ENCODE results near the gene COG5. TPM values are rescaled to one million over a fixed set of nuclear protein-coding genes. Genes with fewer than 3 reads are reported as not detected.

COG5 gene
- total RNA-seq, 1 experiment from 2014 or later = 28.8 TPM

DNA sequence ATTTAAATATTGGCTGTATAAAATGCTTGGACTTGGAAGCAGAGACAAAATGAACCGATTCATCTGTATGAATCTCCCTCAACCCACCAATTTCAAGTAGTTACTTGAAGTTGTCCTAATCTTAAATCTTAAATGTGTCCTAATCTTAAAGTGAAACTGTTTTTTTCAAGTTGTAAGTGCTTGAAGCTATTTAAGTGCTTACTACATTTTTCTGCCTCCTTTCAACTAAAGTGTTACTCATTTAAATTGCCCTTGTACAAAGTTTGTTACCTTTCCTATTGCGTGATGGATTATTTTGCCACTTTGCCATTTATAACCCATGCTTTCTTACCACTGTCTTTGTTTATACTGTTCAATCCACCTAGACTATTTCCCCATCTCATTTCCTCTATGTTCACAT, 19.2 kb upstream of the COG5 start:
- DNase-seq (ENCODE audit: low read depth, low spot score) = no peak
- in situ Hi-C loops (cut with HindIII; ENCODE audit: low pct_unique_long_range_greater_than_20kb, low sequenced_read_pairs) = no loop called here

GRCh38 chr7:107581387-107582013, 17.8 kb upstream of the COG5 start:
- in situ Hi-C loops (cut with HindIII; ENCODE audit: low pct_unique_long_range_greater_than_20kb, low sequenced_read_pairs) = no loop called here

GRCh38 chr7:107580716-107581383, 17.1 kb upstream of the COG5 start:
- no peak for DNase-seq (ENCODE audit: low read depth, low spot score)
- in situ Hi-C loops (cut with HindIII; ENCODE audit: low pct_unique_long_range_greater_than_20kb, low sequenced_read_pairs) = no loop called here

More at GRCh38 chr7:107581387-107582013, 17.8 kb upstream of the COG5 start:
- no peak for DNase-seq (ENCODE audit: low read depth, low spot score)

- peak; percentile 79 for DNase-seq (ENCODE audit: low read depth, low spot score)
- in situ Hi-C loops (cut with HindIII; ENCODE audit: low pct_unique_long_range_greater_than_20kb, low sequenced_read_pairs) = no loop called here
Observed at GRCh38 chr7:107579885-107580715, 16.4 kb upstream of the COG5 start, which contains the start of gene BCAP29. TSS of gene BCAP29 (plus strand) at chr7:107580246. CDS start at chr7:107580773, 527 bp downstream.

DNA sequence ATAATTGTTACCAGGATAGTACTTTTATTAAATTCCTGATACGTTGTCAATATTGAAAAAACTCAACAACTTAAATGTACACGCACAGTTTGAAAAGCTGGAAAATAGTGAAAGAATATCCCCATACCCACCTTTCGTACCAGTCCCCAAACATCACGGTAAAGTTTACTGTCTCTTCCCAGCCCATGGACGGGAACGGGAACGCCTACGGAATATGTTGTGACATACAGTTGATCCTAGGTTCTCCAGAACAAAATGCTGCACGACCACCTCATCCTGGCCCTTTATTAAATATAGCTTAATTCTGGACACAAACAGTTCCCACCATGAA, 15.8 kb upstream of the COG5 start:
- in situ Hi-C loops (cut with HindIII; ENCODE audit: low pct_unique_long_range_greater_than_20kb, low sequenced_read_pairs) = no loop called here
- no peak for DNase-seq (ENCODE audit: low read depth, low spot score)

- in situ Hi-C loops (cut with HindIII; ENCODE audit: low pct_unique_long_range_greater_than_20kb, low sequenced_read_pairs) = no loop called here
Observed at GRCh38 chr7:107573537-107573936, 9.8 kb upstream of the COG5 start.

DNA sequence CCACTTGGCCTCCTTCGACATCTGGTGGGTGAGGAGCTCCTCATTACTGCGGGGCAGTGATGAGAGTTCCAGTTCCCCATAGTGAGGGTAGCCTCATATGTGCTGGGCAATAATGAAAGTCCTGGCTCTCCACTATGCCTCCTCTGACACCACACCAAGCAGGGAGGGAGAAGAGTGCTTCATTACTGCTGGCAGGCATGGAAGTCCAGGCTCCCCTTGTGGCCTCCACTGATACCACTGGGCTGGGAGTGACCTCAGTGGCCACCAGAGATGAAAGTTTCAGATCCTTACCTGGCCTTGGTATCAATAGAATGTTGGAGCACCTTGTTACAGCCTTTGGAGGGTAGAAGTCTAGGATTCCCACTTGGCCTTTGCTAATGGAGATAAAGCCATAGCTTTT, 6.6 kb upstream of the COG5 start:
- in situ Hi-C loops (cut with HindIII; ENCODE audit: low pct_unique_long_range_greater_than_20kb, low sequenced_read_pairs) = no loop called here
- DNase-seq (ENCODE audit: low read depth, low spot score) = no peak

More at GRCh38 chr7:107573537-107573936, 9.8 kb upstream of the COG5 start:
- no peak for DNase-seq (ENCODE audit: low read depth, low spot score)

- in situ Hi-C loops (cut with HindIII; ENCODE audit: low pct_unique_long_range_greater_than_20kb, low sequenced_read_pairs) = no loop called here
- DNase-seq (ENCODE audit: low read depth, low spot score) = peak; percentile 44
Observed at GRCh38 chr7:107564553-107565298, 1.0 kb upstream of the COG5 start.

DNA sequence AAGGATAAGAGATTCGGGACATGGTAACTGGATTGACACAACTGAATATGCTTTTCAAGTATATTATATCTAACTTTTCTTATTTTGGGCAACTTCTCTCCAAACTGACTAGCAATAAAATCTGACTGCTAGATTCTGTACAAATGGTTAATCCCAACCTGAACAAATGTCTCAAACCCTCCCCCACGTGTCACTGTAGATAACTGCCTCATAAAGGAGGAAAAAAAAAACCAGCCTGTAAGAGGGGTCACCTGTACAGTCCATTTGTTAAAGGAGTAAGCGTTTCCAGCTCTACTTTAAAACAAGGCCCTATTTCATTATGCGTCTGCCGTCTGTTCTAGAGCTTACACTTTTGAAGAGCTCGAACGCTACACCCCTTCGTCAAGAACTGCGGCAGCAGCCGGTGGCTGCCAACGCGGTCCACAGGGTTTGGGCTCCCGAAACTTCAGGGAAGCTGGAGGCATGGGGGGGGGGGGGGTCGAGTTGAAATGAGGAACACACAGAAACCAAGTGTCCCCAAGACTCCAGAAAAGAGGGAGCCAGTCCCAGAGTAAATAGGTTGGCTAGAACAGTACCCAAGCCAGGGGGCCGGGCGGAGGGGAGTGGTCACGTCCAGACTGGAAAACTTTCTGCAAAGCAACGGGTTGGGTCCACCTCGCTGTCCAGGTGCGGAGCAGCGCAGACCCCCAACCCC, 492 bp downstream of the COG5 start:
- no peak for DNase-seq (ENCODE audit: low read depth, low spot score)
- in situ Hi-C loops (cut with HindIII; ENCODE audit: low pct_unique_long_range_greater_than_20kb, low sequenced_read_pairs) = no loop called here

DNA sequence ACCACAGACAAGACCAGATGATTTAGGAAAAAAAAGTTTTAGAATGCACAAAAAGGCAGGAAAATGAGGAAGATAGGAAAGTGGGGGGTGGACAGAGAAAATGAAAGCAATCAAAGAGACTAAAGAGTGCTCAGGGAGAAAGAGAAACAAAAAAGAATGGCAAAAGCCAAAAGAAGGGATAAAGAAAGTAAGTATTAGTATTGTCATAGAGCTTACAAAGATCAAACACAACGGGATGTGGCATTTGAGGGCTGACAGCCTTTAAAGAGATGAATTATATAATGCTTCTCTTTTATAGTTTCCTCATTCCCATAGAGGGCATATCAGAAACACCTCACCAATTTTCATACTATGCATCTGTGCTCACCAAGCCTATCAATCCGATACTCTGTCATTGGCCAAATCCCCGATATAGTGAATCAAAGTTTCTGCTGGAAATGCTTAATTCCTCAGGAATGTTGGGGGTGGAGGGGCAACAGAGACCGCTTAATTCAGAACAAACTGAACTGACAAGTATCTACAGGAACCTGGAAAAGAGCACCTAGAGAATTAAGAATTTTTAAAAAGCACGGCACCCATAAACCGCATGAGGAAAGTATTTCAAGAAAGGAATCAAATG, 2.7 kb downstream of the COG5 start:
- in situ Hi-C loops (cut with HindIII; ENCODE audit: low pct_unique_long_range_greater_than_20kb, low sequenced_read_pairs) = no loop called here

DNA sequence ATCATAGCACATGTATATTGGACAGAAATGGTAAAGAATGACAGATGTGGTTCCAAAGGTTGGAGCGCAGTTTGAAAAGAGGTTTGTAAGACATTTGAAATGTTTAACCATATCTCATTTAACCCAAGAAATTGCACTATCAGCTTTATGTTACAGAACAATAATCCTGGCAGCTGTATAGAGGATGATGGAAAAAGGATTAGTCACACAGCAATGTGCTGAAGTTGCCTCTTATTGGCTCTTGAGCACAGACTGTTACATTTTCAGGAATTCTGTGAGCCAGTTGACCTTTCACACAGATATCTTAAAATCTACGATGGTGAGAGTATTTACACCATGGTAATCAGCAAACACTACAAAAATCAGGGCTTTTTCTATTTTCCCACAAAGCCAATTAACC, 3.9 kb downstream of the COG5 start:
- DNase-seq (ENCODE audit: low read depth, low spot score) = no peak
- in situ Hi-C loops (cut with HindIII; ENCODE audit: low pct_unique_long_range_greater_than_20kb, low sequenced_read_pairs) = no loop called here

More for the DNA sequence above, 2.7 kb downstream of the COG5 start:
- DNase-seq (ENCODE audit: low read depth, low spot score) = no peak

DNA sequence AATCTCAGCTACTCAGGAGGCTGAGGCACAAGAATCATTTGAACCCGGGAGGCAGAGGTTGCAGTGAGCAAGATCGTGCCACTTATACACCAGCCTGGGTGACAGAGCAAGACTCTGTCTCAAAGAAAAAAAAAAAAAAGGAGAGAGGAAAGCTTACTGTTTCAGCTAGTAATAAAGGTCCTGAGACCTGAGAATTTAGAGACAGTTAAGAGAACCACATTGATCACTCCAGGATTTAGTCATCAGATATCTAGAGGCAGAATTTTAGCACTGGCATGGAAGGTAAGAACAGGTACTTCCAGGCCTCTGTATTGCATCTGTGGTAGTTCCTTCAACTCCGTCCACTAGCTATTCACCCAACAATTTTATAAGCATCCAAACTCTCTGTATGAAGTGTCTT, 7.8 kb downstream of the COG5 start:
- DNase-seq (ENCODE audit: low read depth, low spot score) = no peak

DNA sequence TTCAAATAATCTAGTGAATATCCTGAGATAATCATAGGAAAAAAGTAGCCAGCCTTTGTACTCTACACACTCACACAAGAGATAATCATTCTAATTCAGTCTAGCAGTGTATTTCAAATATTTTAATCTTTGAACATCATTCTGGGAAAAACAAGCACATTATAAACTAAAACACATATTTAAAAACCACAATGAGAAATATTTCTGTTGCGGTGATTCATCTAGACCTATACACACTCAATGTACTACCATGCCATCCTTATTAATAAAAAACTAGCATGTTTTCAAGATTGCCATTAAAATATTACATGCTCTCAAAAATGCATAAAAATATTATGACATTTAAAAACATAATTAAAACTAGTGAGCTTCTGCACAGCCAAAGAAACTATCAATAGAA, 11.8 kb downstream of the COG5 start:
- no peak for DNase-seq (ENCODE audit: low read depth, low spot score)
- in situ Hi-C loops (cut with HindIII; ENCODE audit: low pct_unique_long_range_greater_than_20kb, low sequenced_read_pairs) = no loop called here

More for the DNA sequence above, 7.8 kb downstream of the COG5 start:
- in situ Hi-C loops (cut with HindIII; ENCODE audit: low pct_unique_long_range_greater_than_20kb, low sequenced_read_pairs) = no loop called here

- in situ Hi-C loops (cut with HindIII; ENCODE audit: low pct_unique_long_range_greater_than_20kb, low sequenced_read_pairs) = no loop called here
- DNase-seq (ENCODE audit: low read depth, low spot score) = no peak
Observed at GRCh38 chr7:107544848-107545591, 18.7 kb downstream of the COG5 start.

- DNase-seq (ENCODE audit: low read depth, low spot score) = no peak
- in situ Hi-C loops (cut with HindIII; ENCODE audit: low pct_unique_long_range_greater_than_20kb, low sequenced_read_pairs) = no loop called here
Observed at GRCh38 chr7:107543338-107543993, 20.3 kb downstream of the COG5 start.

DNA sequence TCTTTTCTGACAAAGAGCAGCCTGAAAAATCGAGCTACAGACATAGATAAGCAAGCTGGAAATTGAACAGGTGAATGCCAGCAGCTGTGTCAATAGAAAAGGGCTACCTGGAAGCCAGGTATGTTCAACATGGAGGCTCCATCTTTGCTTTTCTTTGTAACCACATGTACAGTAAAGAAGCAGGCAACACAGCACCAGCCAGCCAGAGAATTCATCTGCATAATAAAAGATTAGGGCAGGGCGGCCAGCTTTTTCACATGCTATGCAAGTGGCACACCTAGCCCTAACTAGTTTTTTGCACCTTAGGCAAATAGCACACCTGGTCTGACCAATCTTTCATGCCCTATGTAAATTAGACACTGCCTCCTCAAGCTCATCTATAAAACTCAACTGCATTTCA, 25.7 kb downstream of the COG5 start:
- no peak for DNase-seq (ENCODE audit: low read depth, low spot score)
- in situ Hi-C loops (cut with HindIII; ENCODE audit: low pct_unique_long_range_greater_than_20kb, low sequenced_read_pairs) = no loop called here
